ENCODE data around the gene EPHA5. TPM values are rescaled to one million over a fixed set of nuclear protein-coding genes. Genes with fewer than 3 reads are reported as not detected.

The EPHA5 gene
- total and polyA plus RNA-seq, 7 donors = 0.15 to 0.71 (median 0.28) TPM; not detected in 2

DNA sequence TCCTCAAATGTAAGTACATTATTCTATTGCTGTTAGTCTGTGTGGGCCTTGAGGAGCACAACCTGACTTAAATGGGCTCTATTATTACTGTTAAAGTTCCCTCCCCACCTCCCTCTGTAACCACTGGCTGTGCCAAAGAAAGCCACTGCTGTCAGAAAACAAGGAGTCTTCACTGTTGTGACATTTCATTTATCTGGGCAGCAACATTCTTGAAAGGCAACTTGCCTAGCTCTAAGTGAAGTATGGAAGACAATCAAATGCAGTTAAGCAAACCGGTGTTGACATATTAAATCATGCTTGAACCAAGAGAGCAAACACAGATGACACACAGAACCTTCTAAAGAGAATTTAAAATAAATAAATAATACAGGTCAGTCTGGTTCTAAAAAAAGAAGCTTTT is 81.0 kb downstream of the EPHA5 start:
- Histone ChIP-seq H3K27ac (no peak overlapping the region), H3K36me3 (no peaks in the 10 kb centered on the region), H3K27me3 (no peaks in the 10 kb centered on the region), H3K9me3 (no peaks in the 10 kb centered on the region), H3K4me3 (no peak overlapping the region), H3K4me1 (no peaks in the 10 kb centered on the region)
- intact Hi-C loops (cut with DNase I) = no loop called here
- no peak for DNase-seq
- TF ChIP-seq, protein P1, sequence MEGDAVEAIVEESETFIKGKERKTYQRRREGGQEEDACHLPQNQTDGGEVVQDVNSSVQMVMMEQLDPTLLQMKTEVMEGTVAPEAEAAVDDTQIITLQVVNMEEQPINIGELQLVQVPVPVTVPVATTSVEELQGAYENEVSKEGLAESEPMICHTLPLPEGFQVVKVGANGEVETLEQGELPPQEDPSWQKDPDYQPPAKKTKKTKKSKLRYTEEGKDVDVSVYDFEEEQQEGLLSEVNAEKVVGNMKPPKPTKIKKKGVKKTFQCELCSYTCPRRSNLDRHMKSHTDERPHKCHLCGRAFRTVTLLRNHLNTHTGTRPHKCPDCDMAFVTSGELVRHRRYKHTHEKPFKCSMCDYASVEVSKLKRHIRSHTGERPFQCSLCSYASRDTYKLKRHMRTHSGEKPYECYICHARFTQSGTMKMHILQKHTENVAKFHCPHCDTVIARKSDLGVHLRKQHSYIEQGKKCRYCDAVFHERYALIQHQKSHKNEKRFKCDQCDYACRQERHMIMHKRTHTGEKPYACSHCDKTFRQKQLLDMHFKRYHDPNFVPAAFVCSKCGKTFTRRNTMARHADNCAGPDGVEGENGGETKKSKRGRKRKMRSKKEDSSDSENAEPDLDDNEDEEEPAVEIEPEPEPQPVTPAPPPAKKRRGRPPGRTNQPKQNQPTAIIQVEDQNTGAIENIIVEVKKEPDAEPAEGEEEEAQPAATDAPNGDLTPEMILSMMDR (IDR thresholded peaks at IDR 0.05) = no peak
- TF ChIP-seq EP300 (IDR thresholded peaks at IDR 0.05) (no peak), POLR2AphosphoS5 (IDR thresholded peaks at IDR 0.05) (no peak), POLR2A (IDR thresholded peaks at IDR 0.05) (no peak)
- 37 to 62% methylated on average over 1 of the region's 1 CpG for WGBS, 2 donors

DNA sequence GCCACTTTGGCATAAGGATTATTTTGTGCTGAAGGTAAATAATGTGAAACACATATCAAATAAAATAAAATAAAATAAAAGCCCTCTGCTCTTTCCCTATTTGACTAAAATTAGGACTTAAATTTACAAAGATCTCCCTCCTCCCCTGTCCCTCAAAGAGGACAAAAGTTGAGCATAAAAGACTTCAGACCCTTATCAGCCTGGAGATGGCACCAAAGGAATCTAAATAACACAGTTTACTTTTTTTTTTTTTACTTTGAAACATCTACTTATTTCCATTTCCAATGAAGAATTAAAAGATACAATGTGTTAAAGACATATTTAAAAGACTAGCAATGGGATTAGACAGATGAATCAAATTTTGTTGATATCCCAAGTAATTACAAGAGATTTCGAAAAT is 89.7 kb downstream of the EPHA5 start:
- TF ChIP-seq POLR2AphosphoS5 (IDR thresholded peaks at IDR 0.05) (no peak), EP300 (IDR thresholded peaks at IDR 0.05) (no peak), POLR2A (IDR thresholded peaks at IDR 0.05) (no peak)
- TF ChIP-seq, protein P1 (IDR thresholded peaks at IDR 0.05) = no peak
- H3K4me1 ChIP-seq = no peaks in the 10 kb centered on the region
- no peak for DNase-seq
- intact Hi-C loops (cut with DNase I) = no loop called here
- WGBS, 2 donors = 80 to 82% methylated on average over 1 of the region's 1 CpG
- no peak overlapping the region for H3K27ac ChIP-seq
- no peaks in the 10 kb centered on the region for H3K9me3 ChIP-seq
- no peak overlapping the region for H3K4me3 ChIP-seq
- H3K27me3 ChIP-seq = no peaks in the 10 kb centered on the region
- H3K36me3 ChIP-seq = no peaks in the 10 kb centered on the region

DNA sequence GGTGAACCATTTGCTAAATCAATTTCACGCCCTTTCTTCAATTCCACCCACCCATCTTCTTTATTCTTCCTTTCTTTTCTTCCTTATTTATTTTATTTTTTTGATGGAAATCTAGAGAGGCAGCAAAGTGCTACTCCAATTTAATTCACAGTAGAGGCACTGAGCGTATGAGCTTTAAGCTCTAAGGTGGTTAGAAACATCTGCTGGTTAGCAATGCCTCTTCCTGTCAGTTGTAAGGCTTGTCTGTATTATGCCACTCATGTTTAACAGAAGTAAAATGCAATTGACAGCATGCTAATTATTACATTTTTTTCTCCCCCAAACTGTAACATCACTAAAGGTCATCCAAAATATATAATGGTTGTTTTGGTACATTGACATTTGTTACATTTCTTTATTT is 103.8 kb downstream of the EPHA5 start:
- WGBS, 2 donors = 79 to 83% methylated on average over 2 of the region's 2 CpGs
- DNase-seq = no peak
- H3K27ac ChIP-seq = no peak overlapping the region

DNA sequence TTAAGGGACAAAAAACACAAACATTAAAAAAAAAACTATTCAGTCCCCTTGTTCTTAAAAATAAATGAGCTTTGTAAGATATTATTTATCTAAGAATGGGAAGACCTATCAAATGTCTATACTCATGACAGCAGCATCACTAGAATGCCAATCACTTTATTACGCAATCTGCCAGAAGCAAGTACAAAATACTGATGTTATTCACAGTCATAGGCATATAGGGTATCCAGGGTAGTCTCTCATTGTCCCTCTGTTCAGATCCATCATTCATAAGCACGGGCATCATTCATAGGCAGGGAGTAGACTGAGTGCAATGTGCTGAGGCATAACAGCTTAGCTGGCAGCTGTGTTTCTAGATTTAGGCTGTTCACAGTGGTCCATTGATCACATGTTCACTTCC is 109.1 kb downstream of the EPHA5 start:
- no peaks in the 10 kb centered on the region for H3K9me3 ChIP-seq
- H3K36me3 ChIP-seq = no peaks in the 10 kb centered on the region
- no peak overlapping the region for H3K4me3 ChIP-seq
- no peak for TF ChIP-seq POLR2AphosphoS5 (IDR thresholded peaks at IDR 0.05)
- no peak for TF ChIP-seq EP300 (IDR thresholded peaks at IDR 0.05)
- TF ChIP-seq POLR2A (IDR thresholded peaks at IDR 0.05) = no peak
- TF ChIP-seq, protein P1 (IDR thresholded peaks at IDR 0.05) = no peak
- no peak for DNase-seq
- no peak overlapping the region for H3K27ac ChIP-seq
- H3K27me3 ChIP-seq = no peaks in the 10 kb centered on the region
- H3K4me1 ChIP-seq = no peaks in the 10 kb centered on the region
- intact Hi-C loops (cut with DNase I) = no loop called here
- WGBS, 2 donors = 38 to 43% methylated on average over 2 of the region's 2 CpGs

More for the DNA sequence above, 103.8 kb downstream of the EPHA5 start:
- intact Hi-C loops (cut with DNase I) = no loop called here
- H3K4me1 ChIP-seq = no peaks in the 10 kb centered on the region
- H3K36me3 ChIP-seq = no peaks in the 10 kb centered on the region
- no peak overlapping the region for H3K4me3 ChIP-seq
- H3K27me3 ChIP-seq = no peaks in the 10 kb centered on the region
- TF ChIP-seq, protein P1 (IDR thresholded peaks at IDR 0.05) = no peak
- TF ChIP-seq POLR2A (IDR thresholded peaks at IDR 0.05) (no peak), EP300 (IDR thresholded peaks at IDR 0.05) (no peak), POLR2AphosphoS5 (IDR thresholded peaks at IDR 0.05) (no peak)
- no peaks in the 10 kb centered on the region for H3K9me3 ChIP-seq

DNA sequence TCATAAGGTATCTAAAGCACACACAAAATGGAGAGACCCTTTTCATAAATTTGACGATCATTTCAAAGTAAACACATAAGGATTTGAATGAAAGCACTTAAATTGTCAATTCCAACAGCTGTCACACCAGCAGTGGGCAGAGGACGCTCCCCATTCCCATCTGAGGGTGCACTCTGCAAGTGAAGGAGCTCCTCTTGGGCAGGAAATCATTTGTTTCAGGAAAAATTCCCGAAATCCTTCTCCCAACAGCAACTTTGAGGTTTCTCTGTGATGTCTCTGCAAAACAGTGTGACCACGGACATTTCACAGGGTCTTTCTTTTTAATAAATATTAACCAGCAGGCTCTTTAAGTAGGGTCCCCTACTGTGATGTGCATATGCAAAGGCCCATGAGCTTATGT is 111.0 kb downstream of the EPHA5 start:
- H3K27me3 ChIP-seq = no peaks in the 10 kb centered on the region
- H3K4me3 ChIP-seq = no peak overlapping the region
- no peaks in the 10 kb centered on the region for H3K36me3 ChIP-seq
- no peak overlapping the region for H3K27ac ChIP-seq
- no peaks in the 10 kb centered on the region for H3K4me1 ChIP-seq
- no peaks in the 10 kb centered on the region for H3K9me3 ChIP-seq
- no peak for DNase-seq
- TF ChIP-seq, protein P1 (IDR thresholded peaks at IDR 0.05) = no peak
- no peak for TF ChIP-seq POLR2AphosphoS5 (IDR thresholded peaks at IDR 0.05)
- no peak for TF ChIP-seq POLR2A (IDR thresholded peaks at IDR 0.05)
- no peak for TF ChIP-seq EP300 (IDR thresholded peaks at IDR 0.05)
- 26 to 31% methylated on average over 4 of the region's 4 CpGs for WGBS, 2 donors
- intact Hi-C loops (cut with DNase I) = no loop called here

Measured in sigmoid colon (tissue), 7 donors.